Measurements from ENCODE around the gene GOLGA8N.

Gene GOLGA8N

DNA sequence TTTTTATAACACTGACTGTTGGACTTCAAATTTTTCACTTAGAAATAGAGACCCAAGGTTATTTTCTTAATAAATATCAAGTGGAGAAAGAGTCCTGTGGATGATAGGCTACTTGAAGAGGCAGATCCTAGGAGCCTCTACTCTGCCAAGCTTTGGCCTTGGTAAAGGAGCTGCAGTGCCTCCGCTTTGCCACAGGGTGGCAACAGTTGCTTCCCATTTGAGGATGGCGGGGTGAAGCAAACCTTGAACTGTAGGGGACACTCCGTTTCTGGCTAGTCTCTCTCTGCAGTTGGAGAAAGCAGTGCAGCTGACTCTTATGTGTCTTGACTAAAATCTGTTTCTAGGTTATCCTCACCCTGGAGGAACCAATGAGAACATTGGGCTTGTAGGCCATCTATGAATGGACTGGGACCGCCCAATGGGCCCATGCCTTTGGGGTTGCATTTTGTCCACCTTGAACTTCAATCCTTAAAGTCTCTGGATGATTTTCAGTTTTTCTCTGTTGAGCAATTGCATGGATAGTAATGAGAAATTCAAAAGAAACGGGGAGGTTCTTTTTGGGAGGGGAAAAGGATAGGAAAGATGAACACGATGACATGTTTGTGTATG is 58.1 kb downstream of the GOLGA8N start:
- no peak for DNase-seq (ENCODE audit: low read depth)

DNA sequence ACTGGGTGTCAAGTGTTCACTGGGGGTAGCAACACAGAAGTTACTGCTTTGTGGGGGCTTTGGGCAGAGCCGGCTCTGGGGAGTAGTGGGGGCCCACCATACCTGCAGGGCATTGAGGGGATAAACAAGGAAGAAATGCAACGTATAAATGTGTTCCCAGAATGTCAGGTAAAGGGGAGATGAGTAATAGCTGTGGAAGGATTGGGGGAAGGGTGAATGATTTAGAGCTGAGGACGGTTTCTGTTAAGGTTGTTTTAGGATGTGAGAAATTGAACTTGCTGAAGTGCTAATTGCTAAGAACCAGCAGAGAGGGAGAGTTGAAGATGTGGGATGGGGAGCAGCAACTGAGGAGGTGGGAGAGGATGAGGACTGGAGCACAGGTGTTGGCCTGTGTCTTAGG is 58.9 kb downstream of the GOLGA8N start:
- no peak for DNase-seq (ENCODE audit: low read depth)

DNA sequence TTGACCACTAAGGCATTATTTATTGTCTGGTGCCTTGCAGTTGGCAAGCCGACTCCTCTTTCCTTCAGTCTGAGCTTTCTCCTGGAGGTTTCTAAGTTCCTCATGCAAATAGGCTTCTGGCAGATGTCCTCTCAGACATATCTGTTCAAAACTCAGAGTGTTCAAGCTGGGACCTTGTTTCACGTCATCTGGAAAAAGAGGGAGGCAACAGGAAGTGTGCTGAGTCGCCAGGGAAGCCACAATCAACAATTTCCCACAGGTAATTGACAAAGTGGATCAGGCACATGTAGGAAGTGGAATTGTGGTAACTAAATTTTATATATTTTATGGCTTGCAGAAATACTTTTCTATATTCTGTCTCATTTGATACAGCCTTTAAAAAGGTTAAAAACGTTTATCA is 62.8 kb downstream of the GOLGA8N start:
- no peak for DNase-seq (ENCODE audit: low read depth)

DNA sequence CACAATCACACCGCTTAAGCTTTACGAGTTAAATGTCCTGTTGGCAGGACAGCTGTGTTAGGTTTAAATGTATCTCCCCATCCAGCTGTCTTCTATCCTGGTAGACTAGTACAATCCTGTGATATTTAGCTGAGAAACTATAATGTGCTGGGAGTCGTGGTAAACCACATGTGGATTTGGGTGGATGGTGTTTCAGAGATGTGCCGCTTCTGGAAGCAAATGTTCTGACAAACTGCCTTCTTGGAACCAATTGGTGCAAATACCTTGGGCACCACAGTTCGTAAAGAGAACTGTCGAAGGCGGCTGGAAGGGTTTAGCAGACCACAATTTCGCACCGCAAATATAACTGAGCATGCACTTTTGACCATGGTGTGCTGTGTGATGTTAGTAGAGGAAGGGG is 63.2 kb downstream of the GOLGA8N start:
- no peak for DNase-seq (ENCODE audit: low read depth)
